NCI-H1694 (cell line): Measurements from ENCODE around the gene LAMTOR2.

ENCODE experiments used
- DNase-seq: peaks from one replicate; lab custom pipeline; 2025; lab: John Stamatoyannopoulos, UW

The LAMTOR2 gene

DNA sequence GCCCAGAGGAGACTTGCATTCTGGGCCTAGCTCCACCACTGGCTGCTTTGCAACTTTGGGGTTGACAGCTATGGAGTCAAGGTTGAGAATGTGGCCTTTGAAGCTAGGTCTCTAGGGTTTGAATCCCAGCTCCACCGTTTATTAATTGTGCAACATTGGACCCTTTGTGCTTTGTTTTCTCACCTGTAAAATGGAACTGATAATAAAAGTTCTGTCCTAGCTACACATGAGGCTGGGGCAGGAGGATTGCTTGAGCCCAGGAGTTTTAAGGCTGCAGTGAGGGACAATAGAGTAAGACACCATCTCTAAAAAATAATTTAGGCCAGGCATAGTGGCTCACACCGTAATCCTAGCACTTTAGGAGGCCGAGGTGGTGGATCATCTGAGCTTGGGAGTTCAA is 44.7 kb downstream of the LAMTOR2 start:
- no peak for DNase-seq

DNA sequence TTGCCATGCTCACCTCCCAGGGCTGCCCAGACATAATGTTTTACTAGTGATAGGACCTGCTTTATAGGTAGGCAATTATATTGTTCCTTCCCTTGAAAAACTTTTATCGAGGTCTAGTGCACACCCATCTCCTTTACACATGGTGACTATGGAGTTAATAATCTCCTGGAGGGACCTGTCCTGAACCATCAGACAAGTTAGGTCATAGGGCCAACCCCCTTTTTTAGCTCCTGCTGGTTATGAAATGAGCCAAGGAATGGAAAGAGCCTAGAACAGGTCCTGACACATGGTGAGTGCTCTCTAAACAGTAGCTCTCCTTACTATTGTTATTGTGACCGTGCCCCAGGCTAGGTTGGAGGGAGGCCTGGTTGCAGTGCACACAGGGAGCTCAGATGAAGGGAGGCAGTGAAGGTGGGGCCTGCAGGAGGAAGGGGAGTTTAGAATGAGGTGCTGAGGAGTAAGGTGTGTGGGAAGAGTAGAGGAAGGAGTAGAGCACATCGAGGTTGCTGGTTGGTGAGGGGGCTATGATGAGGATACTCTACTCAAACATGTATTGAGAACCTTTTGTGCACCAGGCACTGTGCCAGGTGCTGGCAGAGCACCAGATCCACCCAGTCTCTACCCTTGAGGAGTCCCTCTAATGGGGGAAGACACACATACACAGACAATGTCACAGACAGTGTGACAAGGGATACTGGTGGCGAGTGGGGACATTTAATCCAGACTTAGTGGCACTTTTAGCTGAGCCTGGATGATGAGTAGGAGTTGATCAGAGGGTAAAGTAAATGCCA is 45.8 kb downstream of the LAMTOR2 start:
- peak; percentile 47 for DNase-seq

DNA sequence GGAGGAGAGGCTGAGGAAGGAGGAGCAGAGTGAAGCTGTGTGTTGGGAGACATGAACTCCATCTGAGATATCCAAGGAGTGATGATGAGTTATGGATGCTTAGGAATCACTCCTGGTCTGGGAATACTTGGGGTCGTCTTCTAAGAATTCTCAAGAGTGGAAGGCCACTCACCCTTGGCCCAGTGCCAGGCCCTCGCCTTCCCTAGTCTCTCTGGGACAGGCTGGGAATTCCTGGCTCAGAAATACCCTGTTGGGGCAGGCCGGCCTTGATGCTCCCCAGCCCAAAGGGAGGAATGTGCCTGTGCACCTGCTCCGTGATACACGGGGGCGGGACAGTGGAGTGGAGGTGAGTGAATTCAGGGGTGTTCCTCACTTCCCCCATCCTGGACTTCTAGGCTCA is 47.3 kb downstream of the LAMTOR2 start:
- no peak for DNase-seq

DNA sequence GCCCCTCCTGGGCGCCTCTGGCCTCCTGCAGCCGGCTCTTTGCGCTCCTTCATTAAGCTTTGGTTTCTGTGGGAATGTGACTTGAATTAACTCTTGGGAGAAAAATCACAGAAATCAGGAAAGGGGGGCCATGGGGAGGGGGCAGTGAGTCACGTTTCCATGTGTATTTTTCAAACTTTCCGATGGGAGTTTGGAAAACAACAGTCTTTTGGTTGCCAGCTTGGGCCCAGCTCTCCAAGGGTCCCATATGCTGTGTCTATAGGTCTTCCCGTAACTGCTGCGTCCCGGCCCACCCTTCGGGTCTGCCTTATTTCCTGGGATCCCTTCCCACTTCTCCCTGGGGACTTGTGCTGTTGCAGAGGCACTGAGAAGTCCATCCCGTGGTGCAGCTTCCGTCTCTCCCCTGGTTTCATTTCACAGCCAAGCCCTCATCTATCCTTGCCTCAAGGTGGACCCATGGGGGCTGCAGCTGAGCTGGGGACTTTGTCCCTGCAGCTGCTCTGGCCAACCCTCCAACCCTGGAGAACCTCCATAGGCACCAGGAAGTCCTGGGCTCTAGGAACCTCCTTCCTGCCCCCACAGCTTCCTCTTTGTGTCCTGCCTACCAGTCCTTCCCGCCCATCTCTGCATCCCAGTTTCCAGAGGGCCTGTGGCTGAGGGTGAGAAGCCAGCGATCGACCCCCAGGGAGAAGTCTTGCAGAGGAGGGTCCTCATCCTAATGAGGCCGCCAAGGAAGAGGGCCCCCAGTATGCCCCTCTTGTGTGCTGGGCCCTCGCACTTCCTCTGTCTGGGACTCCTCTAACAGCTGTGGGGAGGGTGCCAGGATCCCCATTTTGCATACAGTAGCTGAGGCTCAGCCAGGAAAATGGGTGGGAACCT is 48.3 kb downstream of the LAMTOR2 start:
- DNase-seq: no peak

DNA sequence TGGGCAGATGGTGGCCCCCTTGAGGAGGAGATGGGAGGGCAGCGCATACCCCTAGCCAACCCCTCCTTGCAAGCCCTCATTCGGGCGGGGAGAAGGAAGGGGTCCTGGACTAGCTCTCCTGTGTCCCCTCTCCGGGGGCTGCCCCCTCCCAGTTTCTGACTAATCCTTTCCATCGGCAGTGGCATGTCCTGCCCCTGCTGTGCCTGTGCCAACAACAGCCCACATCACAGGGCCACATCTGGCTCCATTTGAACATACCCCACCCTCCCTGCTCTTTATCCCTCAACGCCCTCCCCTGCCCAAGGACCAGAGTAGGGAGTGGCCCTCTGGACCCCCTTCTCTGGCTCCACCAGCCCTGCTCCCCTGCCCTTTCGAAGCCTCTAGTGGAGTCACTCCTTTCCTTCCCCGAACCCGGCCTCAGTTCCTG is 49.0 kb downstream of the LAMTOR2 start:
- no peak for DNase-seq

DNA sequence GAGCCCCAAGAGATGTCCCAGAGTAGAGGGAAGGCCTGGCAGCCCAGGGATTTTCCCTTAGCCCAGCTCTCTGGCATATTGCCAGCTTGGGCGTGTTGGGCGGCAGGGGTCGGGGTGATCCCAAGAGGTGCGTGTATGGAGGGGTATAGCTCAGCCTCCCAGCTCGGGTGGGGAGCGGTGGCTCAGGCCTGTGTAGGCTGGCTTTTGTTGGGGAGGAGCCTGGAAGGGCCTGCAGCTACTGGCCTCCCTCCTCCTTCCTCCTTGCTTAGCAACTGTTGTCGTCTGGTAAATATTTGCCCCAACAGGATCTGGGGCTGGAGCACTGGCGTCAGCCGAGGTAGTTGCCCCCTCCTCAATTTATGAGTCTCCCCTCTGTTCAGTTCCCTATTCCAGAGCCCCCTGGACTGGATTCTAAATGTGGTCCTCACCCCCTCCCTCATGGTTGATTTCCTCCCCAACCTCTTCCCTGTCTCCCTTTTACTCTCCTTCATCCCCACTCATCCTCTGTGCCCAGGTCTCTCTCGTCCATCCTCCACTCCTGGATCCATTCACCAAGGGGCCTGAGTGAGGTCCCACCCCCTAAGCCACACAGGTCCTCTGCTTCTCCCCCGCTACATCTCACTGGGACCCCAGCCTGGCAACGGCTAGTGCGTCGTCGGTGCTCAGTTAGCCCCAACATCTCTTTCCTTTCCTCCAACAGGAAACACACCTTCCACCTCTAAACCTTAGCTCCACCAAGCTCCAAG is 49.7 kb downstream of the LAMTOR2 start:
- DNase-seq: peak; percentile 54

DNA sequence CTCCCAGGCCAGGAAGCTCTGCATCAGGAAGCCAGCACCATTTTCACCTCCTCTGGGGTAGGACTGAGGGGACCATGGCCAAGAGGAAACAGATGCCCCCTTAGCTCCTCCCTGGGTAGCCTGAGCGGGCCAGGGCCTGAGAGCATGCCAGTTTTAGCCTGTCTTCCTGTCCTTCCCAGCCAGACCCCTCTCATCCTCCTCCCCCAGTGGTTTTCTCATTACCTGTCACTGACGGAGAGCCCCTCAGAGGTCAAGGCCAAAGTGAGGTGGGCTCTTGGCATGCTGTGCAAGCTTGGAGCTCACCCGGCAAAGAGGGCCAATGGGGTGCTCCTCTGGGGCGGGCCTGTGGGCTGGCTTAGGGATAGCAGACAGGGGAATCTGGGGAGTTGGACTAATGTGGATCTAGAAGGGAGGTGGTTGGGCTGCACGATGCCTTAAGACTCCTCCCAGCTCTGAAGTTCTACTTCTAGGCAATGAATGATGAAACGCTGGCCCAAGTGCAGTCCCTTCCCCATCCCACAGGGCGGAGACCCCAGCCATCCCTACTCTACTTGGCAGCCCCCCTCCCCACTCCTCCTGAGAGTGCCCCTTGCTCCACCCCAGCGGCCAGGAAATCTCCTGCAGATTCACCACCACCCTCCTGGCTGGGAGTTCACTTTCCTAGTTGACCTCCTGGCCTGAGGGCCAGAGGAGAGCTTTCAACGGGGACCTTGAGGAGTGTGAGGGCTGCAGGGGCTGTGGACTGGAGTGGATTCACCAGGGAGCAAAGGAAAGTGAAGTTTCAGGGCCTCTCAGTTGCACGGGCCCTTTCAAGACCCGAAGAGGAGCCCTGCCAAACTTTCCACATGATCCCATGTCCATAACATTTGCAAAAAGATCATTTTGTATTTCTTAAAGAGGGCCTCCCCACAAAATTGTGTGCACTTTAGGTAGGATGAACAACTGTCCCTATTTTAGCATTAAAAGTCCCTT is 50.6 kb downstream of the LAMTOR2 start:
- DNase-seq: no peak

DNA sequence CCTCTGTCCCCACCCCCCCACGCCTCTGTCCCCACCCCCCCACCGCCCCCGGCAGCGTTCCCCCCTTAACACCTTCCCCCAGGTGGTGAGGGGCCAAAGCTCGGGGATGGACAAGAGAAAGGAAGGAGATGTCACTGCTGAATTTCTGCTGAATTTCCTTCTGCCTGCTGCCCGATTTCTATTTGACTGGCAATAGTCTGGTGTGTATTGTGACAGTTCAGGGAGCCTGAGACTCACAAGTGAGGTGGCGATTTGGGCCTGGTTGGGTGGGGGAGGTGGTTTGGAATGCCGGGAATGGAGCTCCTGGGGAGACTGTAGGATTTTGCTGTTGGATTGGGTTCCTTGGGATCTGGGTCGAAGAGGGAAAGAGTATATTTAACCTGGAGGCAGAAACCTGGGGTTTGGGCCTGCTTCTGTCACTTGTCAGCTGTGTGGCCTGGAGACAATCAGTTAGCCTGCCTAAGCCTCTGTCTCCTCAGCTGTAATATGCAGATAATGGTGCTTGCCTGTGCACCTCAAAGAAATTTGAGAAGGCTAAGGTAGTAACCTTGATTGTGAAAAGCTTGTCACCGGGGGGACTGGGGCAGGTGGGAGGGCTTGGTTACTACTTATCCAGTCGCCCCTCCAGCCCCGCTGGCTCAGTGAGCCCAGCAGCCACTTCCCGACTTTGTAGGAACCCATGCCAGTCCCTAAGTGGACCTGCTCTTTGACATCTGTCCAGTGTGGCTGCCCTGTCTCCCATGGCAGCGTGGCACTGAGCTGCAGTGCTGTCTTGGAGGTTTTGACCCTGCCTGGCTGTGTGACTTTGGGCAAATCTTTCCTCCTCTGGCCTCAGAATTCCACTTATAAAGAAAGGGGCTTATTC is 52.3 kb downstream of the LAMTOR2 start:
- no peak for DNase-seq

DNA sequence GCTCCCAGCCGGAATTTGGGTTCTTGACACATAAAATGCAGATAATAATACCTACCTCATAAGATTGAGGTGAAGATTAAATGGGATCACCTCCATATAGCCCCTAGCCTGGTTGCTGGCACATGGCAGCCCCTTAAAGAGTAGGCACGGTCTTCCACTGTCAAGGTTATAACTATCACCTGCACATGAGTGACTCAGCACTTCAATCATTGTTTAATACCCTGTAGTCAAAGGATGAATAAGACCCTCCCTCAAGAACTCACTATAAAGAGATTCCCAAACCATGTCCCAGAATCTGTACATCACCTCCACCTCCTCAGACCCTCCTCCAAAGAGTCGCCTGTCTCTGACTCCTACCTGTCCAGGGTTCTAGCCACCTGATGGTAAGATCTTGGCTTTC is 53.5 kb downstream of the LAMTOR2 start:
- DNase-seq: no peak
